Measurements from ENCODE around the gene FASTKD3. TPM values are rescaled to one million over a fixed set of nuclear protein-coding genes. Genes with fewer than 3 reads are reported as not detected.
"Not testable (repeated sequence)": the region's sequence is repeated elsewhere in the genome, so short reads cannot be mapped to it uniquely, and the experiment has no call there.

Gene FASTKD3
- polyA plus RNA-seq = 19.2 TPM
- long read RNA-seq, donor 1, partial matches to known transcripts = 0 of 1 reads
- long read RNA-seq, donor 1, other reads (novel, unspliced or antisense) = 0 of 1 reads
- long read RNA-seq, donor 2, partial matches to known transcripts = 0 of 7 reads
- long read RNA-seq, donor 2, other reads (novel, unspliced or antisense) = 0 of 7 reads
- long read RNA-seq, donor 3, partial matches to known transcripts = 0 of 5 reads
- long read RNA-seq, donor 3, other reads (novel, unspliced or antisense) = 0 of 5 reads
- long read RNA-seq, donor 4 = 0 reads
- long read RNA-seq, donor 5, partial matches to known transcripts = 0 of 1 reads
- long read RNA-seq, donor 5, other reads (novel, unspliced or antisense) = 0 of 1 reads
- long read RNA-seq, donor 6, partial matches to known transcripts = 0 of 1 reads
- long read RNA-seq, donor 6, other reads (novel, unspliced or antisense) = 0 of 1 reads
- long read RNA-seq, donor 7 = 0 reads
- long read RNA-seq, donor 8, partial matches to known transcripts = 0 of 5 reads
- long read RNA-seq, donor 8, other reads (novel, unspliced or antisense) = 0 of 5 reads
- long read RNA-seq, donor 9, partial matches to known transcripts = 0 of 4 reads
- long read RNA-seq, donor 9, other reads (novel, unspliced or antisense) = 0 of 4 reads
- long read RNA-seq, donor 10, partial matches to known transcripts = 0 of 3 reads
- long read RNA-seq, donor 10, other reads (novel, unspliced or antisense) = 0 of 3 reads
- long read RNA-seq, donor 11, partial matches to known transcripts = 0 of 1 reads
- long read RNA-seq, donor 11, other reads (novel, unspliced or antisense) = 0 of 1 reads

DNA sequence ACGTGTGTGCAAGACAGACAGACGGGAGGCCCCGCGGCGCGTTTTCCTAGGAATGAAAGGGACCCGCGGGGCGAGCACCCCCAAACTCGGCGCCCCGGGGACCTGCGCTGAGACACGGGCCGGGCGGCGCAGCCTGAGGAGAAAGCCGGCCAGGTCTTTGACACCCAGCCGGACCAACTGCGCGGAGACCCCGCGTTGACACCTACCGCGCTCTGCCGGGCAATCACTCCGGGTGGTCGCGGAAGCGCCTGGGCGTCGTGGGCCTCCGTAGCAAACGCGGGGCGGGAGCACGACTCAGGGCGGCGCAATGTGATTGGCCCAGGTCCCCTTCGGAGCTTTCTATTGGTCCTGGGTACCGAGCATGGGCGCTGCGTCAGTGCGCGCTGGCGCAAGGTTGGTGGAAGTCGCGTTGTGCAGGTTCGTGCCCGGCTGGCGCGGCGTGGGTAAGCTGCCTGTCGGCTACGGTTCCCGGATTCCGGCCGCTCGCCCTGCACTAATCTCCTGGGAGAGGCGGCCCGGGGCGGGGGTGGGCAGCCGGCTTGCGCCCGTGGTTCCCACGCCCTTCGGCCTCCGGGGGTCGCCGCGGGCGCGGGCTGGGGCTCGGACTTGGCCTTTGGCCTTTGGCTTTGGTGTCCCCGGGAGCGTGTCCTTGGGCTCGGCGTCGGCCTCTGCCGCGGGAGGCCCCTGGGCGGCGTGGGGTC, at the start of gene FASTKD3, which contains the start of gene MTRR:
FASTKD3 (minus strand) TSS at position 259 of the 701 bp plus-strand sequence. CDS start 948 bp downstream, outside the sequence.
MTRR (plus strand) TSS at position 376 of the 701 bp plus-strand sequence. CDS start 1,647 bp downstream, outside the sequence.
- WGBS (ENCODE audit: insufficient coverage, low lambda C conversion rate) = no CpG with 5 or more reads among the region's 83 CpGs
- H3K4me1 ChIP-seq (ENCODE audit: control insufficient read depth, insufficient read depth, low read length) = peaks cover 12% of the 10 kb centered on the region

GRCh38 chr5:7917130-7918123, 48.6 kb upstream of the FASTKD3 start:
- Histone ChIP-seq H3K27ac (ENCODE audit: low read length) (peak overlapping the region; percentile 52), H3K9me3 (ENCODE audit: control insufficient read depth, low read depth, low read length) (no peaks in the 10 kb centered on the region), H3K36me3 (ENCODE audit: control insufficient read depth, insufficient read depth, low read length) (no peaks in the 10 kb centered on the region), H3K4me1 (ENCODE audit: control insufficient read depth, insufficient read depth, low read length) (no peaks in the 10 kb centered on the region), H3K27me3 (ENCODE audit: control insufficient read depth, insufficient read depth, low read length) (no peaks in the 10 kb centered on the region), H3K4me3 (ENCODE audit: low read length) (no peak overlapping the region)
- DNase-seq = peak in 1 of 2 donors; percentile 44
- no CpG with 5 or more reads among the region's 5 CpGs for WGBS (ENCODE audit: insufficient coverage, low lambda C conversion rate)

More for the DNA sequence above, at the start of gene FASTKD3, which contains the start of gene MTRR:
- DNase-seq = peak; percentile 92 to 94
- no peaks in the 10 kb centered on the region for H3K9me3 ChIP-seq (ENCODE audit: control insufficient read depth, low read depth, low read length)
- H3K27me3 ChIP-seq (ENCODE audit: control insufficient read depth, insufficient read depth, low read length) = no peaks in the 10 kb centered on the region
- peak within 1 kb of the TSS; percentile 72 for H3K27ac ChIP-seq (ENCODE audit: low read length)
- H3K36me3 ChIP-seq (ENCODE audit: control insufficient read depth, insufficient read depth, low read length) = peaks cover 20% of the 10 kb centered on the region
- peak within 1 kb of the TSS; percentile 93 for H3K4me3 ChIP-seq (ENCODE audit: low read length)

DNA sequence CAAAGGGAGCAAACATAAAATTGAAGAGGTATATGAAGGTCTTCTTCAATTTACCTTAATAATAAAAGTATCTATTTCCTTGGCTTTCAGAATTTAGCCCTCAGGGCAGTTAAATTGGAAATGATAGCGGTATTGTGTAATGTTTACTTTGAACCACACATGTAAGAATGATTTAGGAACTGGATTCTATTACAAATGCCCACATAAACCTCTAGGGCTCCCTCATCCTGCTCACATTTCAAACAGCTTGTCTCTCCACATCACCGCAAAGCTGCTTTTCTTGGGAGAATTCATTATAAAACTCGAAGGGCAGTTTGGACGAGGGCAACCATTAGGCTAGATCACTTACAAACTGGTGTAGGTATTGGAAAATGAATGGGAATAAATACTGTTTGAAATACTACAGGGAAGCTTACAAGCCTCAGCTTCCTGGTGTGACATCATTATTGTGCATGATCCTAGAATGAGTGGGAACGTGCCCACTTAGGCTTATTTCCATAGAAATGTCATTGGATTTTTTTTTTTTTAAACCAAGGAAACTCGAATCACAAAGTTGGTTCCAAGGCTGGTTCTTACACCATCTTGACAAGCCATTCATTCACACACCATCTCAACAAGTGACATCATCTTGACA, 47.5 kb upstream of the FASTKD3 start:
- no peaks in the 10 kb centered on the region for H3K27me3 ChIP-seq (ENCODE audit: control insufficient read depth, insufficient read depth, low read length)
- H3K27ac ChIP-seq (ENCODE audit: low read length) = no peak overlapping the region
- H3K4me3 ChIP-seq (ENCODE audit: low read length) = no peak overlapping the region
- WGBS (ENCODE audit: insufficient coverage, low lambda C conversion rate) = 100% methylated on average over 1 of the region's 6 CpGs
- no peaks in the 10 kb centered on the region for H3K4me1 ChIP-seq (ENCODE audit: control insufficient read depth, insufficient read depth, low read length)
- H3K9me3 ChIP-seq (ENCODE audit: control insufficient read depth, low read depth, low read length) = no peaks in the 10 kb centered on the region
- no peaks in the 10 kb centered on the region for H3K36me3 ChIP-seq (ENCODE audit: control insufficient read depth, insufficient read depth, low read length)
- DNase-seq = no peak

DNA sequence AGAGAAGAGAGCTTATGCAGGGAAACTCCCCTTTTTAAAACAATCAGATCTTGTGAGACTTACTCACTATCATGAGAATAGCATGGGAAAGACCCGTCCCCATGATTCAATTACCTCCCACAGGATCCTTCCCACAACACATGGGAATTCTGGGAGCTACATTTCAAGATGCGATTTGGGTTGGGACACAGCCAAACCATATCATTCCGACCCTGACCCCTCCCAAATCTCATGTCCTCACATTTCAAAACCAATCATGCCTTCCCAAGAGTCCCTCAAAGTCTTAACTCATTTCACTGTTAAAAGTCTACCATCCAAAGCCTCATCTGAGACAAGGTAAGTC, 42.6 kb upstream of the FASTKD3 start:
- not testable (repeated sequence) for H3K4me1 ChIP-seq (ENCODE audit: control insufficient read depth, insufficient read depth, low read length); H3K36me3 ChIP-seq (ENCODE audit: control insufficient read depth, insufficient read depth, low read length)
- no CpG with 5 or more reads among the region's 3 CpGs for WGBS (ENCODE audit: insufficient coverage, low lambda C conversion rate)

GRCh38 chr5:7910738-7911428, 42.1 kb upstream of the FASTKD3 start:
- H3K4me1 ChIP-seq (ENCODE audit: control insufficient read depth, insufficient read depth, low read length) = no peaks in the 10 kb centered on the region
- H3K9me3 ChIP-seq (ENCODE audit: control insufficient read depth, low read depth, low read length) = peaks cover 23% of the 10 kb centered on the region
- H3K4me3 ChIP-seq (ENCODE audit: low read length) = no peak overlapping the region
- H3K27me3 ChIP-seq (ENCODE audit: control insufficient read depth, insufficient read depth, low read length) = no peaks in the 10 kb centered on the region
- no peak for DNase-seq
- H3K27ac ChIP-seq (ENCODE audit: low read length) = no peak overlapping the region
- peaks cover 7% of the 10 kb centered on the region for H3K36me3 ChIP-seq (ENCODE audit: control insufficient read depth, insufficient read depth, low read length)
- WGBS (ENCODE audit: insufficient coverage, low lambda C conversion rate) = no CpG with 5 or more reads among the region's 2 CpGs

More for the DNA sequence above, 42.6 kb upstream of the FASTKD3 start:
- not testable (repeated sequence) for H3K4me3 ChIP-seq (ENCODE audit: low read length); DNase-seq; H3K27me3 ChIP-seq (ENCODE audit: control insufficient read depth, insufficient read depth, low read length); H3K27ac ChIP-seq (ENCODE audit: low read length)
- H3K9me3 ChIP-seq (ENCODE audit: control insufficient read depth, low read depth, low read length) = peaks cover 23% of the 10 kb centered on the region

- peaks cover 7% of the 10 kb centered on the region for H3K36me3 ChIP-seq (ENCODE audit: control insufficient read depth, insufficient read depth, low read length)
- no peaks in the 10 kb centered on the region for H3K4me1 ChIP-seq (ENCODE audit: control insufficient read depth, insufficient read depth, low read length)
- WGBS (ENCODE audit: insufficient coverage, low lambda C conversion rate) = 100% methylated on average over 1 of the region's 1 CpG
- no peak overlapping the region for H3K4me3 ChIP-seq (ENCODE audit: low read length)
- H3K27ac ChIP-seq (ENCODE audit: low read length) = no peak overlapping the region
- peaks cover 23% of the 10 kb centered on the region for H3K9me3 ChIP-seq (ENCODE audit: control insufficient read depth, low read depth, low read length)
- DNase-seq = no peak
- H3K27me3 ChIP-seq (ENCODE audit: control insufficient read depth, insufficient read depth, low read length) = no peaks in the 10 kb centered on the region
These were observed 39.5 kb upstream of the FASTKD3 start for GRCh38 chr5:7908317-7908716.

- 100% methylated on average over 1 of the region's 1 CpG for WGBS (ENCODE audit: insufficient coverage, low lambda C conversion rate)
- no peak for DNase-seq
- H3K36me3 ChIP-seq (ENCODE audit: control insufficient read depth, insufficient read depth, low read length) = peaks cover 10% of the 10 kb centered on the region
- H3K9me3 ChIP-seq (ENCODE audit: control insufficient read depth, low read depth, low read length) = peaks cover 23% of the 10 kb centered on the region
- no peaks in the 10 kb centered on the region for H3K4me1 ChIP-seq (ENCODE audit: control insufficient read depth, insufficient read depth, low read length)
- H3K4me3 ChIP-seq (ENCODE audit: low read length) = no peak overlapping the region
- H3K27ac ChIP-seq (ENCODE audit: low read length) = no peak overlapping the region
- no peaks in the 10 kb centered on the region for H3K27me3 ChIP-seq (ENCODE audit: control insufficient read depth, insufficient read depth, low read length)
These were observed 38.8 kb upstream of the FASTKD3 start for GRCh38 chr5:7907612-7908011.

DNA sequence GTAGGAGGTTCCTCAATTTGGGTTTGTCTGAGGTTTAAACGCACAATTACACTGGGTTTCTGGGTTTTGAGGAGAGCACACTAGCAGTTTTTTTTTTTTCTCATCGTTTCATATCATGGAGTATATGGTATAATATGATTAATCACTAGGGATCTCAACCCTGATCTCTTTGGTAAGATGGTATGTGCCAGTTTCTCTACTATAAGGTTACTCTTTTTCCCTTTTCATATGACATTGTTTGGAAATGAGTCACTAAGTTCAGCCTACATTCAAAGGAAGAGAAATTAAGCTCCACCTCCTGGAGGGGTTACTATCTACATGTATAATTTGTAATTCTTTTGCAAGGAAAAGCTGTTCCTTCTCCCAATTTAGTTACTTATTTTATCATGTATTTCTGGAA, 35.3 kb upstream of the FASTKD3 start:
- no peak for DNase-seq
- Histone ChIP-seq H3K36me3 (ENCODE audit: control insufficient read depth, insufficient read depth, low read length) (peaks cover 32% of the 10 kb centered on the region), H3K9me3 (ENCODE audit: control insufficient read depth, low read depth, low read length) (peaks cover 23% of the 10 kb centered on the region), H3K27me3 (ENCODE audit: control insufficient read depth, insufficient read depth, low read length) (no peaks in the 10 kb centered on the region), H3K27ac (ENCODE audit: low read length) (no peak overlapping the region), H3K4me3 (ENCODE audit: low read length) (no peak overlapping the region), H3K4me1 (ENCODE audit: control insufficient read depth, insufficient read depth, low read length) (no peaks in the 10 kb centered on the region)
- WGBS (ENCODE audit: insufficient coverage, low lambda C conversion rate) = 100% methylated on average over 1 of the region's 2 CpGs
